B cell (primary cell): ENCODE measurements around the gene EIF3D. TPM values are rescaled to one million over a fixed set of nuclear protein-coding genes. Genes with fewer than 3 reads are reported as not detected.

Experiments
- ATAC-seq: fragments of 200-7000 bp; cut with Tn5 transposase; one replicate; pipeline ENCODE4 v1.10.0; 2021; ENCODE audit warnings: low read depth, mild to moderate bottlenecking, moderate number of reproducible peaks, moderate library complexity
- CTCF ChIA-PET: fragments of 350-600 bp; sonication (Branson Sonifier 250); formaldehyde crosslinking; loops from one replicate; lab custom pipeline; 2021; ENCODE audit warnings: antibody characterized with exemption, inconsistent platforms; lab: Charles Lee
- POLR2A ChIA-PET: fragments of 350-600 bp; sonication (Branson Sonifier 250); formaldehyde crosslinking; loops from one replicate; lab custom pipeline; 2021; ENCODE audit warnings: antibody characterized with exemption; lab: Charles Lee
- DNase-seq: peaks from one replicate; pipeline ENCODE4 v3.0.0; 2013
- H2AFZ ChIP-seq: 2 replicates; pipeline ENCODE4 v1.6.1; 2012; ENCODE audit warnings: mild to moderate bottlenecking, low read depth, low read length; ENCODE audit not compliant: insufficient read depth, poor library complexity, severe bottlenecking
- H3K27ac ChIP-seq, 2 donors: 1 replicate in 1 of 2; 2 replicates in 1 of 2; pipeline ENCODE4 v1.5.1; 2012 to 2013; ENCODE audit warnings: low read length in 2 of 2, mild to moderate bottlenecking in 2 of 2, moderate library complexity in 1 of 2
- H3K27me3 ChIP-seq, 4 experiments: fragments of 200-600 bp in 1 of 4; sonication (generic) in 1 of 4; replicated peaks in 1 of 4; 1 replicate in 2 of 4; 2 replicates in 2 of 4; pipeline versions ENCODE4 v1.6.1 to v1.7.0; 2013 to 2016; ENCODE audit warnings: low read length in 3 of 4, mild to moderate bottlenecking in 2 of 4, mixed read lengths in 1 of 4, moderate library complexity in 1 of 4; ENCODE audit not compliant: insufficient read depth in 4 of 4, control insufficient read depth in 3 of 4; ENCODE audit errors: control extremely low read depth in 1 of 4
- H3K36me3 ChIP-seq, 2 experiments: replicated peaks in 1 of 2; 1 replicate in 1 of 2; 2 replicates in 1 of 2; pipeline versions ENCODE4 v1.6.1 to v1.7.1; 2013; ENCODE audit warnings: low read length in 1 of 2; ENCODE audit not compliant: insufficient read depth in 2 of 2, control insufficient read depth in 1 of 2; ENCODE audit errors: control extremely low read depth in 1 of 2, extremely low read depth in 1 of 2
- H3K4me1 ChIP-seq, 2 donors: fragments of 200-600 bp in 1 of 2; sonication (generic) in 1 of 2; 1 replicate in 1 of 2; 2 replicates in 1 of 2; pipeline versions ENCODE4 v1.5.1 to v1.6.1; 2013 to 2017; ENCODE audit warnings: low read length in 2 of 2; ENCODE audit not compliant: control insufficient read depth in 2 of 2, insufficient read depth in 2 of 2
- H3K4me2 ChIP-seq: replicated peaks from 2 replicates; pipeline ENCODE3; 2012; ENCODE audit warnings: mild to moderate bottlenecking, low read depth, low read length; ENCODE audit not compliant: poor library complexity, severe bottlenecking
- H3K4me3 ChIP-seq, 5 experiments: fragments of 200-600 bp in 1 of 5; sonication (generic) in 1 of 5; 1 replicate in 3 of 5; 2 replicates in 2 of 5; pipeline versions ENCODE4 v1.5.1 to v1.7.0; 2011 to 2016; ENCODE audit warnings: low read length in 4 of 5, mild to moderate bottlenecking in 4 of 5, low read depth in 2 of 5, control low read depth in 1 of 5, moderate library complexity in 1 of 5; ENCODE audit not compliant: insufficient read depth in 1 of 5; ENCODE audit errors: control extremely low read depth in 1 of 5, extremely low read depth in 1 of 5
- H3K79me2 ChIP-seq: fragments of 200-600 bp; sonication (generic); one replicate; pipeline ENCODE4 v1.6.0; 2016; ENCODE audit warnings: low read length; ENCODE audit not compliant: control insufficient read depth, insufficient read depth
- H3K9ac ChIP-seq: fragments of 200-600 bp; sonication (generic); 2 replicates; pipeline ENCODE4 v1.6.1; 2017; ENCODE audit warnings: mild to moderate bottlenecking, low read length, moderate library complexity
- H3K9me3 ChIP-seq, 3 donors: one replicate each; pipeline versions ENCODE4 v1.6.1 to v1.7.1; 2013; ENCODE audit warnings: low read length in 2 of 3; ENCODE audit not compliant: control insufficient read depth in 2 of 3, insufficient read depth in 1 of 3; ENCODE audit errors: control extremely low read depth in 1 of 3
- H4K20me1 ChIP-seq: 2 replicates; pipeline ENCODE4 v1.6.0; 2012; ENCODE audit warnings: mild to moderate bottlenecking, low read length; ENCODE audit not compliant: insufficient read depth, control insufficient read depth, poor library complexity, severe bottlenecking
- H3K27ac Mint-ChIP-seq: one replicate; pipeline ENCODE4 v1.8.0; 2021; ENCODE audit warnings: mixed read lengths
- H3K27me3 Mint-ChIP-seq: one replicate; pipeline ENCODE4 v1.8.0; 2021; ENCODE audit warnings: mixed read lengths
- H3K4me1 Mint-ChIP-seq: one replicate; pipeline ENCODE4 v1.8.0; 2021; ENCODE audit warnings: mixed read lengths
- H3K4me3 Mint-ChIP-seq: one replicate; pipeline ENCODE4 v1.8.0; 2021; ENCODE audit warnings: mixed read lengths
- H3K9me3 Mint-ChIP-seq: one replicate; pipeline ENCODE4 v1.8.0; 2022; ENCODE audit warnings: mixed read lengths; ENCODE audit not compliant: insufficient read depth
- CTCF ChIP-seq: fragments of 200-600 bp; IDR thresholded peaks from one replicate; pipeline ENCODE4 v1.8.0; 2022; ENCODE audit warnings: antibody characterized with exemption, mild to moderate bottlenecking
- EZH2 ChIP-seq: IDR thresholded peaks from 2 replicates; pipeline ENCODE4 v1.6.1; 2012; ENCODE audit warnings: borderline replicate concordance, low read depth, mild to moderate bottlenecking, moderate library complexity, low read length; ENCODE audit not compliant: insufficient read depth, poor library complexity, severe bottlenecking
- WGBS: methylation state at CpG from one replicate; pipeline ENCODE4 v1.1.5; 2013; ENCODE audit warnings: missing lambda C conversion rate; ENCODE audit not compliant: insufficient coverage; 5-methylcytosine and 5-hydroxymethylcytosine counted together
- intact Hi-C: fragments of 100-400 bp; cut with micrococcal nuclease; formaldehyde crosslinking; loops from one replicate; pipeline ENCODE4 v1.10.0; 2022
- polyA plus RNA-seq: library from polyadenylated mRNA; depleted of rRNA; stranded (reverse); fragments of >200 nt; gene quantifications from 2 replicates; pipeline ENCODE4 v1.2.3, GENCODE V29; 2012
- total RNA-seq, 2 donors: library from RNA; stranded (reverse); fragments of 120-200 nt in 1 of 2; gene quantifications; 1 replicate in 1 of 2; 2 replicates in 1 of 2; pipeline versions ENCODE4 v1.2.3 to v1.2.4, GENCODE V29; 2013 to 2022

The EIF3D gene
- total and polyA plus RNA-seq, 2 donors (not counting 1 experiment from before 2014, with no cell fraction given), result 274 to 324 TPM

- no peaks in the 10 kb centered on the region for H3K36me3 ChIP-seq
- WGBS, result 100% methylated on average over 3 of the region's 5 CpGs
- Mint-ChIP-seq H3K27ac (peak overlapping the region; percentile 28), H3K4me3 (peak overlapping the region; percentile 18), H3K27me3 (no peaks in the 10 kb centered on the region), H3K4me1 (peaks cover 24% of the 10 kb centered on the region), H3K9me3 (no peaks in the 10 kb centered on the region)
- H3K9me3 ChIP-seq, result peaks cover 0 to under 1% (median 0%) of the 10 kb centered on the region in 3 donors
- H3K4me1 ChIP-seq, result peaks cover 27 to 35% of the 10 kb centered on the region in 2 donors
- ATAC-seq, result no peak
- H2AFZ ChIP-seq, result no peak overlapping the region
- no peaks in the 10 kb centered on the region for H3K27me3 ChIP-seq
- no peak overlapping the region for H3K4me3 ChIP-seq
- ChIA-PET CTCF (interaction anchor here (1.6 to 29.7 kb wide), 4 partner anchors 18 to 214 kb away, joined by 5 to 607 read pairs (median 13); no protein-coding TSS in a partner anchor), POLR2A (no interaction called here)
- no peak for DNase-seq
- TF ChIP-seq CTCF (no peak), EZH2 (no peak)
- peak overlapping the region; percentile 46 for H3K4me2 ChIP-seq
- intact Hi-C loops, result no loop called here
- H3K27ac ChIP-seq, result no peak overlapping the region
- H4K20me1 ChIP-seq, result no peaks in the 10 kb centered on the region
- no peak overlapping the region for H3K9ac ChIP-seq
- H3K79me2 ChIP-seq, result no peaks in the 10 kb centered on the region
These were observed 36.9 kb downstream of the EIF3D start for GRCh38 chr22:36492109-36492508.

GRCh38 chr22:36491155-36491554 lies 37.8 kb downstream of the EIF3D start:
- H3K27ac Mint-ChIP-seq, result no peak overlapping the region
- H3K4me3 ChIP-seq, result no peak overlapping the region
- intact Hi-C loops, result no loop called here
- no peak overlapping the region for H3K4me3 Mint-ChIP-seq
- no peaks in the 10 kb centered on the region for H3K79me2 ChIP-seq
- no peaks in the 10 kb centered on the region for H3K27me3 Mint-ChIP-seq
- H2AFZ ChIP-seq, result no peak overlapping the region
- no peak overlapping the region for H3K27ac ChIP-seq
- H3K4me1 Mint-ChIP-seq, result peaks cover 27% of the 10 kb centered on the region
- ATAC-seq (no peak), DNase-seq (no peak)
- H3K9me3 ChIP-seq, result peaks cover 0 to 4% (median 0%) of the 10 kb centered on the region in 3 donors
- H3K27me3 ChIP-seq, result no peaks in the 10 kb centered on the region
- H3K4me1 ChIP-seq, result peaks cover 27 to 35% of the 10 kb centered on the region in 2 donors
- H3K36me3 ChIP-seq, result no peaks in the 10 kb centered on the region
- H3K9ac ChIP-seq, result no peak overlapping the region
- H3K4me2 ChIP-seq, result no peak overlapping the region
- ChIA-PET CTCF (interaction anchor here (1.7 to 29.7 kb wide), 2 partner anchors 187 to 213 kb away, joined by 5 to 607 read pairs; no protein-coding TSS in a partner anchor), POLR2A (interaction anchor here (1.2 kb wide), 1 partner anchor 16 kb away, joined by 3 read pairs; the partner anchor contains the start of gene FOXRED2)
- WGBS, result 97% methylated on average over 3 of the region's 7 CpGs
- TF ChIP-seq CTCF (no peak), EZH2 (no peak)
- no peaks in the 10 kb centered on the region for H4K20me1 ChIP-seq
- no peaks in the 10 kb centered on the region for H3K9me3 Mint-ChIP-seq
